HCT116 (cell line): ENCODE measurements around the gene PACRG. TPM values are rescaled to one million over a fixed set of nuclear protein-coding genes. Genes with fewer than 3 reads are reported as not detected.

Source experiments
- ATAC-seq: fragments of 200-7000 bp; cut with Tn5 transposase; 2 replicates; pipeline ENCODE4 v1.9.1; 2020; ENCODE audit warnings: mild to moderate bottlenecking, moderate library complexity
- BruUV-seq: library from RNA; stranded (reverse); fragments of 400-500 nt; replicated peaks from 2 replicates; lab custom pipeline; 2021; lab: Mats Ljungman, UMichigan
- CTCF ChIA-PET: fragments of 300-600 bp; sonication (Branson Sonifier 250); formaldehyde crosslinking; loops from one replicate; lab custom pipeline; 2021; ENCODE audit warnings: antibody characterized with exemption; lab: Charles Lee
- POLR2A ChIA-PET: fragments of 300-600, 350-600 bp; sonication (Branson Sonifier 250); formaldehyde crosslinking; loops from one replicate; lab custom pipeline; 2021; ENCODE audit warnings: antibody characterized with exemption; lab: Charles Lee
- RAD21 ChIA-PET, 2 experiments: fragments of 300-600 bp; sonication (Branson Sonifier 250); formaldehyde crosslinking; loops; one replicate each; lab custom pipeline; 2023; ENCODE audit warnings: low total read pairs in 2 of 2; ENCODE audit not compliant: uncharacterized antibody in 2 of 2, unreplicated experiment in 2 of 2, low non-redundant PET in 1 of 2; lab: Charles Lee
- DNase-seq: peaks from one replicate; pipeline ENCODE4 v3.0.0-alpha.2; 2010; ENCODE audit warnings: low read depth, low spot score
- H2AFZ ChIP-seq: fragments of 200-600 bp; shearing (Covaris generic), sonication (generic); 2 replicates; pipeline ENCODE4 v1.6.1; 2017; ENCODE audit warnings: low read depth, mixed run types, mixed read lengths, antibody characterized with exemption, low read length; ENCODE audit not compliant: poor library complexity, severe bottlenecking
- H3K27ac ChIP-seq: 2 replicates; pipeline ENCODE4 v1.5.1; 2012; ENCODE audit warnings: low read depth, low read length
- H3K27me3 ChIP-seq: fragments of 200-600 bp; sonication (generic); 2 replicates; pipeline ENCODE4 v1.6.1; 2016; ENCODE audit warnings: mixed run types, low read length, mixed read lengths; ENCODE audit not compliant: insufficient read depth
- H3K36me3 ChIP-seq, 2 experiments: fragments of 200-500 bp in 1 of 2; fragments of 200-600 bp in 1 of 2; sonication (Bioruptor generic) in 1 of 2; sonication (generic) in 1 of 2; 2 replicates each; pipeline versions ENCODE4 v1.5.1 to v1.6.1; 2014 to 2016; ENCODE audit warnings: low read length in 2 of 2, inconsistent platforms in 1 of 2, mixed read lengths in 1 of 2, mixed run types in 1 of 2; ENCODE audit not compliant: insufficient read depth in 2 of 2, control insufficient read depth in 1 of 2
- H3K4me1 ChIP-seq, 2 experiments: fragments of 200-600 bp in 1 of 2; sonication (generic) in 1 of 2; 2 replicates each; pipeline versions ENCODE4 v1.5.1 to v1.6.1; 2012 to 2017; ENCODE audit warnings: low read length in 2 of 2, inconsistent platforms in 1 of 2, mild to moderate bottlenecking in 1 of 2, mixed read lengths in 1 of 2, mixed run types in 1 of 2, moderate library complexity in 1 of 2; ENCODE audit not compliant: insufficient read depth in 2 of 2, control insufficient read depth in 1 of 2
- H3K4me2 ChIP-seq: fragments of 200-600 bp; sonication (generic); 2 replicates; pipeline ENCODE4 v1.6.1; 2017; ENCODE audit warnings: mixed run types, low read length, mixed read lengths
- H3K4me3 ChIP-seq, 2 experiments: fragments of 200-600 bp in 1 of 2; sonication (generic) in 1 of 2; replicated peaks in 1 of 2; 2 replicates each; pipeline ENCODE4 v1.5.1; 2011 to 2016; ENCODE audit warnings: low read length in 2 of 2, control low read depth in 1 of 2, low read depth in 1 of 2, mild to moderate bottlenecking in 1 of 2, mixed read lengths in 1 of 2, mixed run types in 1 of 2
- H3K79me2 ChIP-seq: fragments of 200-600 bp; sonication (generic); 2 replicates; pipeline ENCODE4 v1.6.1; 2017; ENCODE audit warnings: mild to moderate bottlenecking, mixed run types, low read length, moderate library complexity, mixed read lengths; ENCODE audit not compliant: insufficient read depth
- H3K9ac ChIP-seq: fragments of 200-600 bp; sonication (generic); 2 replicates; pipeline ENCODE4 v1.6.1; 2016; ENCODE audit warnings: low read length, mixed read lengths
- H3K9me2 ChIP-seq: fragments of 200-600 bp; sonication (generic), shearing (Covaris generic); 2 replicates; pipeline ENCODE4 v1.6.1; 2017; ENCODE audit warnings: mixed run types, mild to moderate bottlenecking, moderate library complexity; ENCODE audit not compliant: insufficient read depth
- H3K9me3 ChIP-seq, 2 experiments: fragments of 200-500 bp in 1 of 2; fragments of 200-600 bp in 1 of 2; sonication (Bioruptor generic) in 1 of 2; sonication (generic) in 1 of 2; 2 replicates each; pipeline ENCODE4 v1.6.1; 2014 to 2017; ENCODE audit warnings: low read length in 2 of 2, mixed read lengths in 2 of 2, inconsistent platforms in 1 of 2, low read depth in 1 of 2, mild to moderate bottlenecking in 1 of 2, mixed run types in 1 of 2, moderate library complexity in 1 of 2; ENCODE audit not compliant: control insufficient read depth in 1 of 2, insufficient read depth in 1 of 2
- H4K20me1 ChIP-seq: fragments of 200-600 bp; sonication (generic), shearing (Covaris generic); 2 replicates; pipeline ENCODE4 v1.6.1; 2017; ENCODE audit warnings: mixed run types, mild to moderate bottlenecking, moderate library complexity; ENCODE audit not compliant: insufficient read depth
- ATF3 ChIP-seq: IDR thresholded peaks from 2 replicates; pipeline ENCODE4 v1.6.1; 2012
- CBX3 ChIP-seq: IDR thresholded peaks from 2 replicates; pipeline ENCODE4 v1.6.1; 2012; ENCODE audit warnings: low read depth
- CEBPB ChIP-seq: IDR thresholded peaks from 2 replicates; pipeline ENCODE4 v1.6.1; 2012; ENCODE audit warnings: low read depth
- EZH2 ChIP-seq: fragments of 200-600 bp; sonication (generic); IDR thresholded peaks from 2 replicates; pipeline ENCODE4 v1.6.1; 2017; ENCODE audit warnings: antibody characterized with exemption, mixed run types
- FOSL1 ChIP-seq: IDR thresholded peaks from 2 replicates; pipeline ENCODE4 v1.6.1; 2012; ENCODE audit warnings: low read depth
- POLR2A ChIP-seq: IDR thresholded peaks from 2 replicates; pipeline ENCODE4 v1.7.0; 2011; ENCODE audit warnings: borderline replicate concordance; ENCODE audit not compliant: insufficient read depth, insufficient read length; ENCODE audit errors: extremely low read depth
- RAD21 ChIP-seq: IDR thresholded peaks from 2 replicates; pipeline ENCODE4 v1.6.1; 2012; ENCODE audit warnings: low read depth, mild to moderate bottlenecking
- REST ChIP-seq: IDR thresholded peaks from 2 replicates; pipeline ENCODE4 v1.6.1; 2012; ENCODE audit warnings: low read depth
- SIN3A ChIP-seq: IDR thresholded peaks from 2 replicates; pipeline ENCODE4 v1.6.1; 2012; ENCODE audit warnings: low read depth
- SP1 ChIP-seq: IDR thresholded peaks from 2 replicates; pipeline ENCODE4 v1.6.1; 2012; ENCODE audit warnings: low read depth
- SRF ChIP-seq: IDR thresholded peaks from 2 replicates; pipeline ENCODE4 v1.6.1; 2012; ENCODE audit warnings: low read depth
- TCF7L2 ChIP-seq: IDR thresholded peaks from 2 replicates; pipeline ENCODE4 v1.7.0; 2011; ENCODE audit warnings: borderline replicate concordance, inconsistent platforms; ENCODE audit not compliant: insufficient read depth, insufficient read length; ENCODE audit errors: extremely low read depth
- YY1 ChIP-seq: IDR thresholded peaks from 2 replicates; pipeline ENCODE4 v1.6.1; 2011; ENCODE audit warnings: low read length, low read depth, moderate library complexity, mild to moderate bottlenecking; ENCODE audit not compliant: insufficient replicate concordance; ENCODE audit errors: extremely low read depth
- ZBTB33 ChIP-seq: IDR thresholded peaks from 2 replicates; pipeline ENCODE4 v1.6.1; 2011; ENCODE audit warnings: mild to moderate bottlenecking, low read length, moderate library complexity; ENCODE audit not compliant: insufficient replicate concordance; ENCODE audit errors: extremely low read depth
- ZNF274 ChIP-seq: fragments of 200-500 bp; sonication (Bioruptor generic); IDR thresholded peaks from 2 replicates; pipeline ENCODE4 v1.6.1; 2014; ENCODE audit warnings: mild to moderate bottlenecking, low read depth, low read length, inconsistent platforms
- intact Hi-C: fragments of 100-400 bp; cut with micrococcal nuclease; formaldehyde crosslinking; loops from 2 replicates; pipeline ENCODE4 v1.10.0; 2022
- total RNA-seq: library from RNA; stranded (reverse); gene quantifications from one replicate; pipeline ENCODE4 v1.2.1, GENCODE V29; 2021; ENCODE audit not compliant: unreplicated experiment

The PACRG gene
- total RNA-seq, 1 experiment from 2014 or later: 0.71 TPM

- RAD21 ChIA-PET: no interaction called here
- TF ChIP-seq TCF7L2 (no peak), FOSL1 (no peak), CBX3 (no peak), ATF3 (no peak), ZBTB33 (no peak), ZNF274 (no peak), SIN3A (no peak)
- TF ChIP-seq, all 23 proteins: peak for 0
- H3K9me2 ChIP-seq: no peaks in the 10 kb centered on the region
- H2AFZ ChIP-seq: no peak overlapping the region
- H3K9me3 ChIP-seq: no peaks in the 10 kb centered on the region
- no peak for DNase-seq
- no peaks in the 10 kb centered on the region for H3K36me3 ChIP-seq
- no peak overlapping the region for H3K4me3 ChIP-seq
- intact Hi-C loops: no loop called here
- H3K4me1 ChIP-seq: no peaks in the 10 kb centered on the region
- no peak overlapping the region for H3K9ac ChIP-seq
- BruUV-seq: no TSS peak
- no peaks in the 10 kb centered on the region for H3K79me2 ChIP-seq
- ChIA-PET CTCF (no interaction called here), POLR2A (no interaction called here)
- no peak overlapping the region for H3K4me2 ChIP-seq
- H3K27ac ChIP-seq: no peak overlapping the region
- no peaks in the 10 kb centered on the region for H4K20me1 ChIP-seq
- H3K27me3 ChIP-seq: no peaks in the 10 kb centered on the region
- no peak for ATAC-seq
These were observed 504.3 kb downstream of the PACRG start for GRCh38 chr6:163232015-163232523.

GRCh38 chr6:163232649-163233048 lies 504.9 kb downstream of the PACRG start:
- no peaks in the 10 kb centered on the region for H4K20me1 ChIP-seq
- no peaks in the 10 kb centered on the region for H3K9me2 ChIP-seq
- no peak for ATAC-seq
- no peaks in the 10 kb centered on the region for H3K9me3 ChIP-seq
- no peak overlapping the region for H3K4me3 ChIP-seq
- no peak overlapping the region for H2AFZ ChIP-seq
- DNase-seq: no peak
- no TSS peak for BruUV-seq
- no peaks in the 10 kb centered on the region for H3K4me1 ChIP-seq
- H3K4me2 ChIP-seq: no peak overlapping the region
- ChIA-PET RAD21 (no interaction called here), POLR2A (no interaction called here), CTCF (no interaction called here)
- no peaks in the 10 kb centered on the region for H3K36me3 ChIP-seq
- no peak overlapping the region for H3K27ac ChIP-seq
- no peaks in the 10 kb centered on the region for H3K27me3 ChIP-seq
- no peaks in the 10 kb centered on the region for H3K79me2 ChIP-seq
- intact Hi-C loops: no loop called here
- no peak overlapping the region for H3K9ac ChIP-seq
- TF ChIP-seq FOSL1 (no peak), TCF7L2 (no peak), EZH2 (no peak), CEBPB (no peak), ATF3 (no peak), REST (no peak), RAD21 (no peak), SRF (no peak), CBX3 (no peak), SP1 (no peak), YY1 (no peak), POLR2A (no peak)
